H9 (cell line): ENCODE data around the gene P3H2. TPM values are rescaled to one million over a fixed set of nuclear protein-coding genes. Genes with fewer than 3 reads are reported as not detected.

Experiments
- DNase-seq: peaks from one replicate; pipeline ENCODE4 v3.0.0-alpha.2; 2017
- H2AFZ ChIP-seq: one replicate; pipeline ENCODE4 v1.6.1; 2013; ENCODE audit warnings: mild to moderate bottlenecking, low read length, control low read depth, moderate library complexity
- H2AK5ac ChIP-seq: 2 replicates; pipeline ENCODE4 v1.6.1; 2013; ENCODE audit warnings: low read length, control low read depth, mixed read lengths; ENCODE audit not compliant: insufficient read length
- H2BK120ac ChIP-seq: one replicate; pipeline ENCODE4 v1.6.1; 2013; ENCODE audit warnings: low read depth, mild to moderate bottlenecking, low read length, control low read depth, inconsistent platforms; ENCODE audit not compliant: poor library complexity, severe bottlenecking
- H2BK12ac ChIP-seq: 2 replicates; pipeline ENCODE4 v1.6.1; 2013; ENCODE audit warnings: low read length, control low read depth, mixed read lengths, low read depth; ENCODE audit not compliant: insufficient read length
- H2BK15ac ChIP-seq: 2 replicates; pipeline ENCODE4 v1.6.1; 2013; ENCODE audit warnings: low read depth, low read length, control low read depth
- H2BK20ac ChIP-seq: one replicate; pipeline ENCODE4 v1.6.1; 2013; ENCODE audit warnings: low read depth, mild to moderate bottlenecking, low read length, control low read depth, inconsistent platforms; ENCODE audit not compliant: poor library complexity, severe bottlenecking
- H2BK5ac ChIP-seq: 2 replicates; pipeline ENCODE4 v1.6.1; 2013; ENCODE audit warnings: low read length, control low read depth, mixed read lengths; ENCODE audit not compliant: insufficient read length
- H3K14ac ChIP-seq: 2 replicates; pipeline ENCODE4 v1.6.1; 2013; ENCODE audit warnings: low read length, control low read depth; ENCODE audit not compliant: insufficient read depth
- H3K18ac ChIP-seq: 2 replicates; pipeline ENCODE4 v1.6.1; 2013; ENCODE audit warnings: low read depth, mild to moderate bottlenecking, mixed read lengths, low read length, control low read depth; ENCODE audit not compliant: insufficient read length
- H3K23ac ChIP-seq: 2 replicates; pipeline ENCODE4 v1.6.1; 2013; ENCODE audit warnings: low read length, control low read depth, mixed read lengths, low read depth; ENCODE audit not compliant: insufficient read length
- H3K23me2 ChIP-seq: 2 replicates; pipeline ENCODE4 v1.6.1; 2013; ENCODE audit warnings: low read depth, mild to moderate bottlenecking, mixed read lengths, low read length, control low read depth; ENCODE audit not compliant: insufficient read length, poor library complexity, severe bottlenecking
- H3K27ac ChIP-seq: 2 replicates; pipeline ENCODE4 v1.5.1; 2013; ENCODE audit warnings: low read length, control low read depth, mixed read lengths, low read depth; ENCODE audit not compliant: insufficient read length
- H3K27me3 ChIP-seq: 2 replicates; pipeline ENCODE4 v1.6.1; 2013; ENCODE audit warnings: low read length, control low read depth, inconsistent platforms; ENCODE audit not compliant: insufficient read depth
- H3K4ac ChIP-seq: 2 replicates; pipeline ENCODE4 v1.6.1; 2013; ENCODE audit warnings: low read depth, mild to moderate bottlenecking, control low read depth, inconsistent platforms, low read length, moderate library complexity
- H3K4me1 ChIP-seq: 2 replicates; pipeline ENCODE4 v1.6.1; 2013; ENCODE audit warnings: low read length, control low read depth, inconsistent platforms; ENCODE audit not compliant: insufficient read depth
- H3K4me2 ChIP-seq: 2 replicates; pipeline ENCODE4 v1.6.1; 2013; ENCODE audit warnings: low read length, control low read depth, mixed read lengths; ENCODE audit not compliant: insufficient read length, insufficient read depth
- H3K56ac ChIP-seq: 2 replicates; pipeline ENCODE4 v1.6.1; 2013; ENCODE audit warnings: low read depth, mild to moderate bottlenecking, mixed read lengths, low read length, control low read depth; ENCODE audit not compliant: insufficient read length
- H3K79me1 ChIP-seq: 2 replicates; pipeline ENCODE4 v1.6.1; 2013; ENCODE audit warnings: low read depth, mild to moderate bottlenecking, moderate library complexity, low read length, control low read depth, inconsistent platforms; ENCODE audit not compliant: insufficient read depth, poor library complexity, severe bottlenecking
- H3K79me2 ChIP-seq: 2 replicates; pipeline ENCODE4 v1.6.1; 2013; ENCODE audit warnings: low read length, control low read depth, inconsistent platforms; ENCODE audit not compliant: insufficient read depth
- H3K9ac ChIP-seq: 2 replicates; pipeline ENCODE4 v1.6.1; 2013; ENCODE audit warnings: low read length, control low read depth, mixed read lengths; ENCODE audit not compliant: insufficient read length; ENCODE audit errors: extremely low read depth
- H3K9me3 ChIP-seq: one replicate; pipeline ENCODE4 v1.6.1; 2013; ENCODE audit warnings: low read depth, low read length, inconsistent platforms; ENCODE audit not compliant: control insufficient read depth
- H3T11ph ChIP-seq: one replicate; pipeline ENCODE4 v1.6.1; 2013; ENCODE audit warnings: mild to moderate bottlenecking, low read length, control low read depth, inconsistent platforms
- H4K20me1 ChIP-seq: one replicate; pipeline ENCODE4 v1.6.1; 2013; ENCODE audit not compliant: control insufficient read depth, insufficient read length, insufficient read depth
- H4K5ac ChIP-seq: 2 replicates; pipeline ENCODE4 v1.6.1; 2013; ENCODE audit warnings: low read depth, mild to moderate bottlenecking, mixed read lengths, low read length, control low read depth; ENCODE audit not compliant: insufficient read length
- H4K8ac ChIP-seq: replicated peaks from 2 replicates; pipeline ENCODE4 v1.6.1; 2013; ENCODE audit warnings: low read length, control low read depth, mixed read lengths, low read depth; ENCODE audit not compliant: insufficient read length
- H4K91ac ChIP-seq: 2 replicates; pipeline ENCODE4 v1.6.1; 2013; ENCODE audit warnings: low read depth, mild to moderate bottlenecking, moderate library complexity, mixed read lengths, low read length, control low read depth; ENCODE audit not compliant: insufficient read length
- H3K27ac Mint-ChIP-seq, 3 experiments: 2 replicates in 2 of 3; 3 replicates in 1 of 3; pipeline ENCODE4 v1.8.0; 2020 to 2021; ENCODE audit warnings: mixed read lengths in 3 of 3, mild to moderate bottlenecking in 1 of 3, moderate library complexity in 1 of 3
- H3K27me3 Mint-ChIP-seq: 2 replicates; pipeline ENCODE4 v1.8.0; 2021; ENCODE audit warnings: low read depth, mild to moderate bottlenecking, moderate library complexity, mixed read lengths
- H3K36me3 Mint-ChIP-seq, 3 experiments: 2 replicates in 2 of 3; 3 replicates in 1 of 3; pipeline ENCODE4 v1.8.0; 2020 to 2021; ENCODE audit warnings: low read depth in 3 of 3, mixed read lengths in 3 of 3; ENCODE audit not compliant: insufficient read depth in 1 of 3
- H3K4me1 Mint-ChIP-seq, 2 experiments: 2 replicates each; pipeline ENCODE4 v1.8.0; 2020; ENCODE audit warnings: mixed read lengths in 2 of 2
- H3K4me3 Mint-ChIP-seq, 2 experiments: 2 replicates in 1 of 2; 3 replicates in 1 of 2; pipeline ENCODE4 v1.8.0; 2020 to 2021; ENCODE audit warnings: mild to moderate bottlenecking in 2 of 2, mixed read lengths in 2 of 2, moderate library complexity in 1 of 2
- H3K9me3 Mint-ChIP-seq, 2 experiments: 2 replicates in 1 of 2; 3 replicates in 1 of 2; pipeline ENCODE4 v1.8.0; 2020; ENCODE audit warnings: mild to moderate bottlenecking in 2 of 2, mixed read lengths in 2 of 2, moderate library complexity in 1 of 2
- WGBS: extraction: QIAGEN DNeasy Blood & Tissue Kit; methylation state at CpG from one replicate; pipeline ENCODE4 v1.1.7; 2013; ENCODE audit warnings: missing lambda C conversion rate, low lambda C conversion rate, mixed read lengths; ENCODE audit not compliant: insufficient read length; ENCODE audit errors: extremely low coverage; 5-methylcytosine and 5-hydroxymethylcytosine counted together
- total RNA-seq: library from RNA; stranded (reverse); gene quantifications from 2 replicates; pipeline ENCODE4 v1.2.1, GENCODE V29; 2021
- TF ChIP-seq, protein P1 (sequence below): fragments of 200-600 bp; sonication (generic); conservative IDR thresholded peaks from 3 replicates; pipeline ENCODE4 v1.8.0; 2021; ENCODE audit warnings: antibody characterized with exemption, mild to moderate bottlenecking

The P3H2 gene
- total RNA-seq, 1 experiment from 2014 or later, result 41.5 TPM

DNA sequence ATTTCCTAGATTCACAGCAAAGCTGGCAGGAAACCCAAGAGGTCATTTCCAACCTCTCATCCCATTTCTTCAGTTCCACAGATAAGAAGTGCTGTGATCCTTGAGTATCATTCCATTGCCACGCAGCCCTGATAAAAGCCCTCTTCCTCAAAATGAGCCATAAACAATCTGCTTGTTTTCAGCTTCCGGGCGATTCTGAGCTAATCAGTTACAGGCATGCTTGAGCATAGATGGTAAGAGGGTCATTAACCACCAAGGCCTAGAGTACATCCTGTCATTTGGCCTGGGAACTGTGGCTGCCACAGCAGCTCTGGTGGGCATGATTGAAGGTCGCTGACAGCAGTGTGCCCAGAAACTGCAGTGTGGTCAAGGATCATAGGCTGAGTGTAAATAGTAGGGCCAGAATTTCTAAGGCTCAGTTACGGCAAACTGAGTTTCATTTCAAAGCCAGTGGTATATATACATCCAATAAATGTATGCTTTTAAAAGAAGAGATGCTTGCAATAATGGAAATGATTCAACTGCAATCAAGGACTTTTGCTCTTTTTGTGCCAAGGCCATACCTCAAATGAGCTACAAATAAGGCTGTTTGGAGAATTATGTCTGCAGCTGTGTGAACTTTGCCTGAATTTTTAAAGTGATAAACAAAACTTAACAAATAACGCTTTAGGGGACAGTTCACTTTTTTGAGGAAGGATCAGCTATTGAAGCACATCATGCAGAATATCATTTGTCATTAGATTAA is 47.3 kb downstream of the P3H2 start:
- H3K4me1 ChIP-seq, result no peaks in the 10 kb centered on the region
- H3K18ac ChIP-seq, result no peak overlapping the region
- no peaks in the 10 kb centered on the region for H3K9me3 Mint-ChIP-seq
- H2BK12ac ChIP-seq, result no peak overlapping the region
- H3K27ac Mint-ChIP-seq, result peak overlapping the region in 1 of 3 experiments; percentile 42; a peak in 1 of 7 replicates
- no peak overlapping the region for H4K8ac ChIP-seq
- no peak overlapping the region for H3T11ph ChIP-seq
- no peak overlapping the region for H3K9ac ChIP-seq
- no peaks in the 10 kb centered on the region for H3K9me3 ChIP-seq
- no peak for DNase-seq
- no peaks in the 10 kb centered on the region for H3K79me2 ChIP-seq
- H3K27me3 ChIP-seq, result no peaks in the 10 kb centered on the region
- H2BK20ac ChIP-seq, result no peak overlapping the region
- H2BK15ac ChIP-seq, result no peak overlapping the region
- no CpG with 5 or more reads among the region's 6 CpGs for WGBS
- no peaks in the 10 kb centered on the region for H3K79me1 ChIP-seq
- no peak overlapping the region for H4K5ac ChIP-seq
- H3K4me1 Mint-ChIP-seq, result peaks cover 10 to 11% of the 10 kb centered on the region in 2 experiments
- no peak overlapping the region for H2BK5ac ChIP-seq
- no peak overlapping the region for H3K4ac ChIP-seq
- no peak overlapping the region for H3K27ac ChIP-seq
- H2BK120ac ChIP-seq, result no peak overlapping the region
- H3K4me2 ChIP-seq, result no peak overlapping the region
- no peak overlapping the region for H2AK5ac ChIP-seq
- no peak overlapping the region for H4K91ac ChIP-seq
- no peaks in the 10 kb centered on the region for H3K23me2 ChIP-seq
- H3K4me3 Mint-ChIP-seq, result no peak overlapping the region
- no peak overlapping the region for H2AFZ ChIP-seq
- no peaks in the 10 kb centered on the region for H3K27me3 Mint-ChIP-seq
- 0 out of 2 replicates have a peak overlapping the region, but pooled peaks have one; percentile 44 for H3K14ac ChIP-seq
- TF ChIP-seq, protein P1, sequence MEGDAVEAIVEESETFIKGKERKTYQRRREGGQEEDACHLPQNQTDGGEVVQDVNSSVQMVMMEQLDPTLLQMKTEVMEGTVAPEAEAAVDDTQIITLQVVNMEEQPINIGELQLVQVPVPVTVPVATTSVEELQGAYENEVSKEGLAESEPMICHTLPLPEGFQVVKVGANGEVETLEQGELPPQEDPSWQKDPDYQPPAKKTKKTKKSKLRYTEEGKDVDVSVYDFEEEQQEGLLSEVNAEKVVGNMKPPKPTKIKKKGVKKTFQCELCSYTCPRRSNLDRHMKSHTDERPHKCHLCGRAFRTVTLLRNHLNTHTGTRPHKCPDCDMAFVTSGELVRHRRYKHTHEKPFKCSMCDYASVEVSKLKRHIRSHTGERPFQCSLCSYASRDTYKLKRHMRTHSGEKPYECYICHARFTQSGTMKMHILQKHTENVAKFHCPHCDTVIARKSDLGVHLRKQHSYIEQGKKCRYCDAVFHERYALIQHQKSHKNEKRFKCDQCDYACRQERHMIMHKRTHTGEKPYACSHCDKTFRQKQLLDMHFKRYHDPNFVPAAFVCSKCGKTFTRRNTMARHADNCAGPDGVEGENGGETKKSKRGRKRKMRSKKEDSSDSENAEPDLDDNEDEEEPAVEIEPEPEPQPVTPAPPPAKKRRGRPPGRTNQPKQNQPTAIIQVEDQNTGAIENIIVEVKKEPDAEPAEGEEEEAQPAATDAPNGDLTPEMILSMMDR, result no peak
- H3K56ac ChIP-seq, result no peak overlapping the region
- no peaks in the 10 kb centered on the region for H3K36me3 Mint-ChIP-seq
- H3K23ac ChIP-seq, result no peak overlapping the region
- H4K20me1 ChIP-seq, result no peaks in the 10 kb centered on the region
